SK-N-SH (cell line): Measurements from ENCODE around the gene IL6R. TPM values are rescaled to one million over a fixed set of nuclear protein-coding genes. Genes with fewer than 3 reads are reported as not detected.

Source experiments
- CTCF ChIA-PET: fragments of 300-600, 350-600 bp; formaldehyde crosslinking; extraction: SDS; loops from one replicate; lab custom pipeline; 2021; lab: Yijun Ruan, JAX
- POLR2A ChIA-PET: fragments of 350-600 bp; sonication (Branson Sonifier 250); formaldehyde crosslinking; extraction: SDS; loops from one replicate; lab custom pipeline; 2020; ENCODE audit warnings: antibody characterized with exemption, inconsistent platforms; lab: Yijun Ruan, JAX
- DNase-seq: peaks from one replicate; pipeline ENCODE4 v3.0.0; 2012
- H2AFZ ChIP-seq: fragments of 200-600 bp; sonication (generic); 2 replicates; pipeline ENCODE4 v1.8.1; 2016; ENCODE audit warnings: antibody characterized with exemption, mild to moderate bottlenecking, low read depth
- H3F3A ChIP-seq: fragments of 200-600 bp; sonication (generic); replicated peaks from 2 replicates; pipeline ENCODE3; 2016; ENCODE audit warnings: antibody characterized with exemption, mild to moderate bottlenecking; ENCODE audit not compliant: insufficient read depth
- H3K27ac ChIP-seq, 2 experiments: fragments of 200-500 bp in 1 of 2; fragments of 200-600 bp in 1 of 2; sonication (Bioruptor generic) in 1 of 2; sonication (generic), shearing (Covaris generic) in 1 of 2; 2 replicates each; pipeline versions ENCODE4 v1.5.1 to v1.6.1; 2014 to 2016; ENCODE audit warnings: low read depth in 2 of 2, inconsistent platforms in 1 of 2, low read length in 1 of 2, mild to moderate bottlenecking in 1 of 2, mixed read lengths in 1 of 2
- H3K27me3 ChIP-seq: fragments of 200-600 bp; sonication (generic), shearing (Covaris generic); 2 replicates; pipeline ENCODE4 v1.6.1; 2016; ENCODE audit warnings: mixed run types; ENCODE audit not compliant: insufficient read depth
- H3K36me3 ChIP-seq, 2 experiments: fragments of 200-500 bp in 1 of 2; fragments of 200-600 bp in 1 of 2; sonication (Bioruptor generic) in 1 of 2; sonication (generic) in 1 of 2; replicated peaks in 1 of 2; 2 replicates each; pipeline versions ENCODE3 to v1.5.1; 2014 to 2016; ENCODE audit warnings: low read length in 1 of 2, mild to moderate bottlenecking in 1 of 2; ENCODE audit not compliant: insufficient read depth in 2 of 2, control insufficient read depth in 1 of 2
- H3K4me1 ChIP-seq, 2 experiments: fragments of 200-500 bp in 1 of 2; fragments of 200-600 bp in 1 of 2; sonication (Bioruptor generic) in 1 of 2; sonication (generic), shearing (Covaris generic) in 1 of 2; 2 replicates each; pipeline versions ENCODE4 v1.5.1 to v1.6.1; 2014 to 2016; ENCODE audit warnings: low read depth in 1 of 2, low read length in 1 of 2, mixed run types in 1 of 2; ENCODE audit not compliant: insufficient read depth in 2 of 2, control insufficient read depth in 1 of 2
- H3K4me2 ChIP-seq: fragments of 200-600 bp; sonication (generic), shearing (Covaris generic); 2 replicates; pipeline ENCODE4 v1.6.1; 2017; ENCODE audit warnings: mixed run types
- H3K4me3 ChIP-seq, 2 experiments: fragments of 200-500 bp in 1 of 2; fragments of 200-600 bp in 1 of 2; sonication (Bioruptor generic) in 1 of 2; sonication (generic), shearing (Covaris generic) in 1 of 2; 2 replicates each; pipeline versions ENCODE4 v1.5.1 to v1.8.1; 2014 to 2016; ENCODE audit warnings: low read depth in 2 of 2, inconsistent platforms in 1 of 2, low read length in 1 of 2, mild to moderate bottlenecking in 1 of 2, mixed read lengths in 1 of 2, moderate library complexity in 1 of 2
- H3K79me2 ChIP-seq: fragments of 200-600 bp; sonication (generic); 2 replicates; pipeline ENCODE4 v1.8.1; 2017; ENCODE audit warnings: mild to moderate bottlenecking; ENCODE audit not compliant: insufficient read depth
- H3K9ac ChIP-seq: fragments of 200-600 bp; sonication (generic); 2 replicates; pipeline ENCODE4 v1.6.1; 2017; ENCODE audit warnings: mixed run types
- H3K9me2 ChIP-seq: fragments of 200-600 bp; sonication (generic); 2 replicates; pipeline ENCODE4 v1.6.1; 2017; ENCODE audit warnings: mixed run types
- H3K9me3 ChIP-seq: fragments of 200-600 bp; sonication (generic); 2 replicates; pipeline ENCODE4 v1.6.1; 2017; ENCODE audit warnings: mixed run types, mild to moderate bottlenecking, moderate library complexity
- H4K20me1 ChIP-seq: fragments of 200-600 bp; sonication (generic); 2 replicates; pipeline ENCODE4 v1.6.1; 2017; ENCODE audit warnings: mild to moderate bottlenecking, mixed run types; ENCODE audit not compliant: insufficient read depth
- ELF1 ChIP-seq: IDR thresholded peaks from 2 replicates; pipeline ENCODE4 v1.4.0; 2012
- EP300 ChIP-seq, 2 experiments: IDR thresholded peaks; 2 replicates each; pipeline versions ENCODE4 v1.4.0 to v1.6.1; 2012; ENCODE audit warnings: borderline replicate concordance in 1 of 2, low read depth in 1 of 2, low read length in 1 of 2
- FOSL2 ChIP-seq: IDR thresholded peaks from 2 replicates; pipeline ENCODE4 v1.4.0; 2012; ENCODE audit warnings: low read depth, mild to moderate bottlenecking, moderate library complexity, borderline replicate concordance
- GATA2 ChIP-seq: sonication (generic); formaldehyde crosslinking; IDR thresholded peaks from 2 replicates; pipeline ENCODE4 v1.5.0; 2020; ENCODE audit warnings: mild to moderate bottlenecking, missing genetic modification reagents
- IRF3 ChIP-seq: fragments of 150-350 bp; IDR thresholded peaks from 2 replicates; pipeline ENCODE4 v1.6.1; 2016; ENCODE audit warnings: mild to moderate bottlenecking, low read depth, low read length
- MAX ChIP-seq: IDR thresholded peaks from 2 replicates; pipeline ENCODE4 v1.4.0; 2012; ENCODE audit warnings: low read depth
- RAD21 ChIP-seq: IDR thresholded peaks from 2 replicates; pipeline ENCODE4 v1.6.1; 2012; ENCODE audit warnings: mild to moderate bottlenecking, low read length
- TEAD4 ChIP-seq: IDR thresholded peaks from 2 replicates; pipeline ENCODE4 v1.4.0; 2012; ENCODE audit warnings: mild to moderate bottlenecking, borderline replicate concordance; ENCODE audit not compliant: insufficient read depth
- USF1 ChIP-seq: IDR thresholded peaks from 2 replicates; pipeline ENCODE4 v1.4.0; 2012; ENCODE audit warnings: low read depth, borderline replicate concordance
- ZBTB33 ChIP-seq: IDR thresholded peaks from 2 replicates; pipeline ENCODE4 v1.4.0; 2012; ENCODE audit warnings: low read depth, borderline replicate concordance
- WGBS: methylation state at CpG from one replicate; pipeline ENCODE4 v1.1.6; 2017; ENCODE audit warnings: low lambda C conversion rate; 5-methylcytosine and 5-hydroxymethylcytosine counted together
- polyA plus RNA-seq, 3 experiments: library from polyadenylated mRNA; depleted of rRNA; stranded (reverse); fragments of >200 nt; gene quantifications; 2 replicates each; pipeline ENCODE4 v1.2.3, GENCODE V29; 2012

The IL6R gene
- polyA plus RNA-seq, 1 of the 3 experiments (the other 2 are of a cell fraction): 2.8 TPM

GRCh38 chr1:154488922-154489321 is 83.8 kb downstream of the IL6R start:
- H3K79me2 ChIP-seq: no peaks in the 10 kb centered on the region
- ChIA-PET CTCF (interaction anchor here (0.6 to 2.4 kb wide), 5 partner anchors 9 to 212 kb away, joined by 3 to 14 read pairs (median 4); partner anchors contain the start of gene SHE), POLR2A (no interaction called here)
- no peaks in the 10 kb centered on the region for H4K20me1 ChIP-seq
- DNase-seq: no peak
- peaks cover 0 to 5% of the 10 kb centered on the region in 2 experiments; a peak in 1 of 4 replicates for H3K4me1 ChIP-seq
- H3K4me3 ChIP-seq: no peak overlapping the region
- TF ChIP-seq USF1 (no peak), TEAD4 (no peak), RAD21 (no peak), MAX (no peak), ELF1 (no peak), EP300 (IDR thresholded peaks at IDR 0.05; ENCODE audit: borderline replicate concordance in 1 of 2, low read depth in 1 of 2, low read length in 1 of 2) (no peak), ZBTB33 (no peak)
- H3K27ac ChIP-seq: no peak overlapping the region
- WGBS: 80% methylated on average over 20 of the region's 20 CpGs
- H3K36me3 ChIP-seq: no peaks in the 10 kb centered on the region
- H3K9me2 ChIP-seq: no peaks in the 10 kb centered on the region
- H2AFZ ChIP-seq: no peak overlapping the region
- H3K9me3 ChIP-seq: no peaks in the 10 kb centered on the region
- peaks cover 34% of the 10 kb centered on the region; the same call in 1 of the 2 replicates for H3K27me3 ChIP-seq
- no peaks in the 10 kb centered on the region for H3F3A ChIP-seq
- no peak overlapping the region for H3K9ac ChIP-seq
- H3K4me2 ChIP-seq: no peak overlapping the region

- no peak for DNase-seq
- Histone ChIP-seq H3K4me1 (peaks cover 0 to 5% of the 10 kb centered on the region in 2 experiments; a peak in 1 of 4 replicates), H3K4me2 (no peak overlapping the region), H3K79me2 (no peaks in the 10 kb centered on the region), H3K9ac (no peak overlapping the region), H3K27ac (no peak overlapping the region), H2AFZ (no peak overlapping the region), H3K36me3 (no peaks in the 10 kb centered on the region), H3F3A (no peaks in the 10 kb centered on the region), H3K27me3 (peaks cover 43% of the 10 kb centered on the region; the same call in 1 of the 2 replicates), H3K9me2 (no peaks in the 10 kb centered on the region), H3K4me3 (no peak overlapping the region), H4K20me1 (no peaks in the 10 kb centered on the region), H3K9me3 (no peaks in the 10 kb centered on the region)
- ChIA-PET CTCF (interaction anchor here (0.6 to 2.4 kb wide), 7 partner anchors 8 to 733 kb away, joined by 3 to 14 read pairs (median 5); no protein-coding TSS in a partner anchor), POLR2A (no interaction called here)
- no peak for TF ChIP-seq FOSL2
- no peak for TF ChIP-seq GATA2
- no peak for TF ChIP-seq IRF3
- TF ChIP-seq ZBTB33: no peak
- 38% methylated on average over 5 of the region's 5 CpGs for WGBS
Measured at GRCh38 chr1:154489695-154490274, 84.6 kb downstream of the IL6R start.
